K562 (cell line): ENCODE data around the gene DRAXIN.

ENCODE experiments used
- BHLHE40 ChIP-seq: IDR thresholded peaks from 2 replicates; pipeline ENCODE4 v1.6.1; 2011; ENCODE audit warnings: low read length, improper control_type of control experiment
- DPF2 ChIP-seq: fragments of 450-650 bp; IDR thresholded peaks from 2 replicates; pipeline ENCODE4 v1.6.1; 2016
- E2F4 ChIP-seq: sonication (generic); formaldehyde crosslinking; IDR thresholded peaks from 2 replicates; pipeline ENCODE4 v1.8.0; 2022; ENCODE audit warnings: mild to moderate bottlenecking, low read depth, missing genetic modification reagents
- EGR1 ChIP-seq: fragments of 450-650 bp; conservative IDR thresholded peaks from 2 replicates; pipeline ENCODE4 v1.6.1; 2017; ENCODE audit warnings: mild to moderate bottlenecking
- HMG20A ChIP-seq: fragments of 450-650 bp; formaldehyde crosslinking; conservative IDR thresholded peaks from 2 replicates; pipeline ENCODE4 v1.4.0; 2020; ENCODE audit warnings: mild to moderate bottlenecking, mixed read lengths
- JUND ChIP-seq, 2 experiments: IDR thresholded peaks; 2 replicates in 1 of 2; 3 replicates in 1 of 2; pipeline ENCODE4 v1.6.1; 2011; ENCODE audit warnings: borderline replicate concordance in 2 of 2, low read depth in 2 of 2, low read length in 2 of 2, improper control_type of control experiment in 1 of 2, missing biosample characterization in 1 of 2, missing genetic modification characterization in 1 of 2, missing genetic modification reagents in 1 of 2
- MED1 ChIP-seq: sonication (generic); formaldehyde crosslinking; IDR thresholded peaks from 2 replicates; pipeline ENCODE4 v1.8.1; 2023; ENCODE audit warnings: missing genetic modification reagents, borderline replicate concordance
- MTF1 ChIP-seq: fragments of 250-450 bp; sonication (Bioruptor Pico); IDR thresholded peaks from 2 replicates; pipeline ENCODE4 v1.9.0; 2021; ENCODE audit warnings: moderate library complexity, mild to moderate bottlenecking, inconsistent platforms, borderline replicate concordance
- MYNN ChIP-seq, 2 experiments: sonication (generic); formaldehyde crosslinking in 1 of 2; IDR thresholded peaks; 2 replicates each; pipeline versions ENCODE4 v1.5.0 to v1.6.1; 2016 to 2020; ENCODE audit warnings: antibody characterized with exemption in 1 of 2, missing genetic modification reagents in 1 of 2
- TCF7L2 ChIP-seq: fragments of 150-350 bp; IDR thresholded peaks from 2 replicates; pipeline ENCODE4 v1.6.1; 2016; ENCODE audit warnings: low read depth, mild to moderate bottlenecking, low read length, moderate library complexity
- YY1 ChIP-seq, 3 experiments: IDR thresholded peaks; 2 replicates each; pipeline ENCODE4 v1.6.1; 2011; ENCODE audit warnings: low read length in 2 of 3, mild to moderate bottlenecking in 2 of 3, moderate library complexity in 2 of 3, borderline replicate concordance in 1 of 3, control low read depth in 1 of 3, low read depth in 1 of 3; ENCODE audit not compliant: insufficient read depth in 3 of 3, insufficient replicate concordance in 2 of 3, control insufficient read depth in 1 of 3, insufficient read length in 1 of 3; ENCODE audit errors: extremely low read depth in 1 of 3
- TF ChIP-seq, protein P1 (sequence below), 2 experiments: fragments of 450-650 bp; formaldehyde crosslinking in 1 of 2; IDR thresholded peaks; 2 replicates each; pipeline versions ENCODE4 v1.4.0 to v1.6.1; 2014 to 2020; ENCODE audit warnings: mild to moderate bottlenecking in 2 of 2, borderline replicate concordance in 1 of 2, low read depth in 1 of 2

DNA sequence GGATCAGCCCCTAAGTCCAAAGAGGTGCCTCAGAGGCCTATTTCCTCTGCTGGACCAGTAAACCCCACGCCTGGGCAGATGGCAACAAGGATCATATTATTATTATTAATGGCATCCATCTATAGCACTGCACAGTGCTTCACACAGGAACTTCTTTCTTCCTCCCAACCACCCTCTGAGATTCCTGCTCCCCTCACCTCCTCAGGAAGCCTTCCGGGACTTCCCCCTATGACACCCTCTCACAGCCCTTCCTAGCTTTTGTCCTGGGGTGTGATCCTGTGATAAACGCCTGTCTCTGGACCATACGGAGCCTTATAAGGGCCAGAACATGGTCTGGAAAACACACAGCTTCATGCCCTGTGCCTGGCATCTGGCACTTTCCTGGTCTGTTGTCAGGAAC, 40.5 kb upstream of the DRAXIN start:
- TF ChIP-seq MYNN (IDR thresholded peaks at IDR 0.05) (no peak), MYNN (CRISPR knock-in tag; IDR thresholded peaks at IDR 0.05) (no peak), MTF1 (CRISPR knock-in tag) (no peak), DPF2 (no peak), YY1 (IDR thresholded peaks at IDR 0.05; ENCODE audit: borderline replicate concordance in 1 of 3, control insufficient read depth in 1 of 3, extremely low read depth in 1 of 3, insufficient read depth in 3 of 3, insufficient read length in 1 of 3, insufficient replicate concordance in 2 of 3, low read depth in 1 of 3, low read length in 2 of 3) (no peak), EGR1 (no peak), JUND (IDR thresholded peaks at IDR 0.05; ENCODE audit: borderline replicate concordance, low read depth, low read length) (no peak), JUND (tag; IDR thresholded peaks at IDR 0.05; ENCODE audit: borderline replicate concordance, low read depth, low read length) (no peak), E2F4 (no peak), BHLHE40 (no peak), HMG20A (no peak), MED1 (CRISPR knock-in tag) (no peak), TCF7L2 (no peak)
- TF ChIP-seq, protein P1, sequence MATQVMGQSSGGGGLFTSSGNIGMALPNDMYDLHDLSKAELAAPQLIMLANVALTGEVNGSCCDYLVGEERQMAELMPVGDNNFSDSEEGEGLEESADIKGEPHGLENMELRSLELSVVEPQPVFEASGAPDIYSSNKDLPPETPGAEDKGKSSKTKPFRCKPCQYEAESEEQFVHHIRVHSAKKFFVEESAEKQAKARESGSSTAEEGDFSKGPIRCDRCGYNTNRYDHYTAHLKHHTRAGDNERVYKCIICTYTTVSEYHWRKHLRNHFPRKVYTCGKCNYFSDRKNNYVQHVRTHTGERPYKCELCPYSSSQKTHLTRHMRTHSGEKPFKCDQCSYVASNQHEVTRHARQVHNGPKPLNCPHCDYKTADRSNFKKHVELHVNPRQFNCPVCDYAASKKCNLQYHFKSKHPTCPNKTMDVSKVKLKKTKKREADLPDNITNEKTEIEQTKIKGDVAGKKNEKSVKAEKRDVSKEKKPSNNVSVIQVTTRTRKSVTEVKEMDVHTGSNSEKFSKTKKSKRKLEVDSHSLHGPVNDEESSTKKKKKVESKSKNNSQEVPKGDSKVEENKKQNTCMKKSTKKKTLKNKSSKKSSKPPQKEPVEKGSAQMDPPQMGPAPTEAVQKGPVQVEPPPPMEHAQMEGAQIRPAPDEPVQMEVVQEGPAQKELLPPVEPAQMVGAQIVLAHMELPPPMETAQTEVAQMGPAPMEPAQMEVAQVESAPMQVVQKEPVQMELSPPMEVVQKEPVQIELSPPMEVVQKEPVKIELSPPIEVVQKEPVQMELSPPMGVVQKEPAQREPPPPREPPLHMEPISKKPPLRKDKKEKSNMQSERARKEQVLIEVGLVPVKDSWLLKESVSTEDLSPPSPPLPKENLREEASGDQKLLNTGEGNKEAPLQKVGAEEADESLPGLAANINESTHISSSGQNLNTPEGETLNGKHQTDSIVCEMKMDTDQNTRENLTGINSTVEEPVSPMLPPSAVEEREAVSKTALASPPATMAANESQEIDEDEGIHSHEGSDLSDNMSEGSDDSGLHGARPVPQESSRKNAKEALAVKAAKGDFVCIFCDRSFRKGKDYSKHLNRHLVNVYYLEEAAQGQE (IDR thresholded peaks at IDR 0.05; ENCODE audit: borderline replicate concordance): no peak
- TF ChIP-seq, protein P1 (CRISPR knock-in tag; IDR thresholded peaks at IDR 0.05; ENCODE audit: low read depth): no peak
